ENCODE measurements around the gene TIGD1.

- TF ChIP-seq EZH2 (IDR thresholded peaks at IDR 0.05): no peak
- TF ChIP-seq POLR2AphosphoS5 (IDR thresholded peaks at IDR 0.05; ENCODE audit: borderline replicate concordance, low read depth, low read length): no peak
- no peak for TF ChIP-seq FOXP2 (optimal IDR thresholded peaks at IDR 0.05; ENCODE audit: control extremely low read depth, extremely low read length, insufficient read depth)
Observed at GRCh38 chr2:232541961-232542714, 8.2 kb downstream of the TIGD1 start.
